ENCODE measurements around the gene SRGAP3.

DNA sequence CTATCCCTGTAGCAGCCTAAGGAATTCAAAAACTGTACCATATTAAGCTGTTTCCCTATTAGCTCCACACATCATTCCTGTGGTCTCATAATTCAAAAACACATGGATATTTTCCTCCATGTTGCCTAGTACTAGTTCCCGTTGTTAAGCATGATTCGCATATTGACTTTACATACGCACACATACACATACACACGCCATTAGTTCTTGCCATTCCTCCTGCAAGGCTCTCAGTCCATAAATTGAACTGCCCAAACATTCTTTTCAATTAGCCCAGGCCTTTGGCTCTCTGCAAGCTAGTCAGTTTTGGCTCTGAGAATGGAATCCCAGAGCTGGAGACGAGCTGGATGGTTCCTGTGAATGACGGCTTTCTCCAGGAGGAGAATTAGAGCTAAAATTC is 229.0 kb downstream of the SRGAP3 start:
- TF ChIP-seq POLR2AphosphoS5 (IDR thresholded peaks at IDR 0.05; ENCODE audit: low read depth, low read length) (no peak), POLR2A (IDR thresholded peaks at IDR 0.05; ENCODE audit: low read depth, low read length) (no peak), TAF1 (IDR thresholded peaks at IDR 0.05; ENCODE audit: borderline replicate concordance, low read depth, low read length) (no peak)
